Measurements from ENCODE around the gene CSH1.
"Not testable (repeated sequence)": the region's sequence is repeated elsewhere in the genome, so short reads cannot be mapped to it uniquely, and the experiment has no call there.

Gene CSH1

DNA sequence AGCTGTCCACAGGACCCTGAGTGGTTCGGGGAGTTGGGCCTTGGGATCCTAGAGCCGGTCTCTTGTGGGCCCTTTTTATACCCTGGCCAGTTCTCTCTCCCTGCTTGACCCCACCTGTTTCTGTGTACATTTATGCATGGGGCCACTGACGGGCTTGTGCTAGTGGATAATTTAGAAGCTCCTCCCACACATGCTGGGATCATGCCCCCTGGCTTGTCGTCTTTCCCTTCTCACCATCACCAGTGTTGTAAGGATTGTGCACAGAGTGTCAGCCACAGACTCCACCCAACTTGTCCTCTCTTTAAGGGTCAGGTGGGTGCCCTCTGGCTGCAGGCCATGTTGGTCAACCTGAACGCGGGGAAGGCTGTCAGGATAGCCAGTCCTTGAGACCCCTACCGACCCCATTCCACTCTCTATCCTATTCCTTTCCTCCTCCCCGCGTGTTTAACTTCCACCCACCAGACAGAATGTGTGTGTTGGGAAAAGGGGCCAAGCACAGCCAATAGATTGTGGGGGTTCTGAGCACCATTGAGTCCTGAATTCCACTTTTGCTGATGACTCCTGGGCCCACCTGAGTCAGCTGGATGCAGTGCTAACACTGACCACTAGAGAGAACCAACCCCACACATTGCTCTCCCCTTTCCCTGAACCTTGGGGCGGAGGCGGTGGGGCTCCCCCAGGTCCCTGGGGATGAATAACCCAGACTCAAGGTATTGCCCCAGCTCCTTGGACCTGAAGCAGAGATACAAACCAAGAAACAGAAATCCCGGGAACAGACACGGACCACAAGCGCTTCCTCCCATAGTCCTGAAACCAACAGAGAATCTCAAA lies at the start of gene CSH1:
Gene CSH1 (minus strand): TSS at position 51 of the 831 bp plus-strand sequence. CDS start 63 bp downstream, outside the sequence.
- not testable (repeated sequence) for DNase-seq

DNA sequence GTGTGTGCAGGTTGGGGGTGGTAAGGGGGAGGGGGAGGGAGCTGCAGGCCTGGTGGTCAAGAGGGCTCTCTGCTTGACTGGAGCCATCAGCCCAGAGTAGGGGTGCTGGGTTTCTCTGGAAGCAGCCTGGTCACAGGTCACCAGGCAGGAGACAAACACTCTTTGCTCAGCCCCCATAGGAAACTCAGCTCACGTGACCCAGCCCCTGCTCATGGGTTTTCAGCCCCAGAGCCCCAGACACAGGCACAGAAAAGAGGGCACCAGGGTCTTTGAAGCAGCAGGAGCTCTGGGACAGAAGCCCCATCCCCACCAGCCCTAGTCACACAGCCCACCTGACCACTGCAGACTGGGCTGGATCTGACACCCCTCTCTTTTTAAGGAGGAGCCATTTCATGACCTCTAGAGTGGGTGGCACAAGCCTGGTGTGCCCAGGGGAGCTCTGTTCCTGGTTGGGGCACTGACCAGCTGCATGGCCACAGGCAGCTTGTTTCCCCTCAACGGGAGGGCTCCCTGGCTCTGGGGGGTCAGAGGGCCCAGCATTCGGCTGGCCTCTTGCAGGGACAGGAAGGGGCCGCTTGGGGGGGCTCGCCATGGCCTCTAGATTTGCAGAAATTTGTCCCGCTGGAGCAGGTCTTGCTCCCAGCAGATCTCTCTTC lies 49.5 kb upstream of the CSH1 start:
- DNase-seq: no peak

DNA sequence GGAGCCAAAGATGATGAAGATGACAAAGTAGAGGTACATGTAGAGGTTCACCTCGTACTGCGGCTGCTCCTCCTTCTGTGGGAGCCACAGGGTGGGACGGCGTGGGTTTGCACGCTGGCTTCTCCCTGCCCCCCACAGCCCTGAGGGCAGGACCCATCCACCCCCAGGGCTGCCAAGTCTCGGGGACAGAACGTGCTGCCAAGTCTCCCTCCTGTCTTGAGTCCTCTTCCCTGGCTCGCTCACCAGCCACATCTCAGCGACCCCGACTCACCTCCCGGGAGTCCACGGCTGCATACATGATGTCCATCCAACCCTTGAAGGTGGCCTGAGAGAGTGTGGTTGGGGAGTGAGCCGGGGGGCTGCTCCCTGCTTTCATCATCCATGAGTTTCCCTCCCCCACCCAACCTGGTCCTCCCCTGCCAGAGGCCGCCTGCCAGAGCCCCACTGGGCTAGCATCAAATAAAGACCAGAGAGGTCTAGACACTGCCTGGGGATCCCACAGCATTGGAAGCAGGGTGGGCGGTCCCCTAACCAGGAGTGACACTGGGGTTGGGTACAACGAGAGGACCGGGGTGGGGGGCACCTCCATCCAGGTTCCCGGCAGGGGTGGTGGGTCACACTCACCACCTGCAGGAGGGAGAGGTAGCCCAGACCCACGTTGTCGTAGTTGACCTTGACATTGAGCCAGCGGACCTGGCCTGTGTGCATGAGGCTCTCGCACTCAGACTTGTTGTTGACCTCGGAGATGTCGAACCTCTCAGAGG lies 48.5 kb upstream of the CSH1 start:
- DNase-seq: no peak

DNA sequence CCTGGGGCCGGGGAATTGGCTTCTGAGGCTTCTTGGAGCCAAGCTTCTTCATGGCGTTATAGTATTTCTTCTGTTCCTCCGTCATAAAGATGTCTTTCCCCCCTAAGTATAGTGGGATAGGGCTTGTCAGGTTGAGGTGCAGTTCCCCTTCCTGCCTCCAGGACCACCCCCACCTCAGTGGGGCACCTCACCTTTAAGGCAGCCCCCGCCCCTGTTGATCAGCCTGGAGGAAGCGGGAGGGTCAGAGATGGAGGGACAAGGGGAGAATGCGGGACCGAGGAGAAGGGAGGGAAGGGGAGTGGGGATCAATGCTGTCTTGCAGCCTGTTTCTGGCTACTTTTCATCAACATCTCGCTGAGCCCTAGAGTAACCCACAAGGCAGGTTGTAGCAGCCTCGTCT lies 47.4 kb upstream of the CSH1 start:
- no peak for DNase-seq

DNA sequence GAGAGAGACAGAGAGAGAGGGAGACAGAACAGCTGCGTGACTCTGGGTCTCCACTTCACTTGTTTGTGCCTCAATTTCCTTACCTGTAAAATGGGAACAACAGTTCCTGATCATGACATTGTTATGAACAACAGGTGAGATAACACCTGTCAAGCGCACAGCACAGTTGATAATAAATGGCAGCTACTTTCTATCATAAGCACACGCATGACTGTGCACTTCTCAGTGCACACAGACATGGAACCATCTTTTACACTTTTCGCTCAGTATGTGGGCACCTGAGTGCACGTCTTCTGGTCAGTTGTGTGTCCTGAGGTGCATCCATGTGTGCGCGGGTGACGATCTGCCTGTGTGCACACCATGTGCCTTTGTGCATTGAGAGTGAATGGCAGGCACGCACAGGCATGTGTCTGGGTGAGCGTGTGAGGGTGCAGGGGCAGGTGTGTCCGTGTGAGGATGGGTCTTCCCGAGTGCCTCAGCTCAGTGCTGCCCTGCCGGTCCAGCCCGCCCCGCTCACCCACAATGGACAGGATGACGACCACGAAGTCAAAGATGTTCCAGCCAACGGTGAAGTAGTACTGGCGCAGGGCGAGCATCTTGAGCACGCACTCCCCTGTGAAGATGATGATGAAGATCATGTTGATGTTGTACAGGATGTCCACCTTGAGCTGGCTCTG lies 46.1 kb upstream of the CSH1 start:
- DNase-seq: no peak

DNA sequence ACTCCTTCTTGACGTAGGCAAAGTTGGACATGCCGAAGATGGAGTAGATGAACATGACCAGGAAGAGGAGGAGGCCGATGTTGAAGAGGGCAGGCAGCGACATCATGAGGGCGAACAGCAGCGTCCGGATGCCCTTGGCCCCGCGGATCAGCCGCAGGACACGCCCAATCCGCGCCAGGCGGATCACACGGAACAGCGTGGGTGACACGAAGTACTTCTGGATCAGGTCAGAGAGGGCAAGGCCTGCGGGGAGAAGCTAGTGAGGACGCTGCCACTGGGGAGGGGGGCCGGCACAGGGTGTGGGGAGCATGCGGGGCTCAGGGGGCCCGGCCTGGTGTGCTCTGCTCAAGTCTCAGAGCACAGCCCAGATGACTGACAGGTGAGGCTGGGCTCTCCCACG lies 45.4 kb upstream of the CSH1 start:
- no peak for DNase-seq

- no peak for DNase-seq
These were observed 44.8 kb upstream of the CSH1 start for GRCh38 chr17:63941162-63941561.

DNA sequence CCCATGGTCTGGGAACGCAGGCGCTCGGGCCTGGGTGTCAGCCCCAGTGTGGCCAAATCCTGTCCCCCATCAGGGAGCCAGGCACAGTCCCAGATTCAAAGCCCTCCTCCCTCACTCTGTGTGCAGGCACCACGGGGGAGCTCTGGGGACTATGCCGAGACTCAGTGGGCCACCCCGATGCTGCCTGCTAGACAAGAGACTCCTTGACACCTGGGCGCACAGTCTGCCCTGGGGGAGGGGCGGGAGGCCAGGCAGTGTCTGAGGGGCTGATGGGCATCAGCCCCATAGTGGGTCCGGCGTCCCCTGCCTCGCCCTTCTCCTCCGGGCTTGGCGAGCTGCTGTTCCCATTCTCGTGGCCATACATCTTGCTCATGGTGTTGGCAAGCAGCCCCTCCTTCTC lies 44.2 kb upstream of the CSH1 start:
- no peak for DNase-seq

DNA sequence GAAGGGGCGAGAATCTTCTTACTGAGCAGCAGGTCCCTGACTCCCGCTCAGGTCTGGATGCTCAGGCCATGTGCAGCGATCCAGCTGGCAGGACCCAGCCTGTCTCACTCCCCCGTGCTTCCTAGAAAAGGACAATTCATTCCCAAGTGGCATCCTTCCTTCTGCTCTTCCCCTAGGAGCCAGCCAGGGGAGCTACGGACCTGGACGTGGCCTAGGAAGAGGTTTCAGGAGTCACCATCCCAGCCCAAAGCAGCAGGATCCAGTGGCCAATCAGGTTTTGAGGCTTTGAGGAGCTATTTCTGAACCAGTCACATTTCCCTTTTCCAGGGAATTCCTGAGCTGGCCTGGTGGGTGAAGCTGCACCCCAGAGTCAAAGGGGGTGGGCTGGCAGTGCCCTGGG lies 43.5 kb upstream of the CSH1 start:
- DNase-seq: no peak

GRCh38 chr17:63939401-63939800 lies 43.0 kb upstream of the CSH1 start:
- no peak for DNase-seq

DNA sequence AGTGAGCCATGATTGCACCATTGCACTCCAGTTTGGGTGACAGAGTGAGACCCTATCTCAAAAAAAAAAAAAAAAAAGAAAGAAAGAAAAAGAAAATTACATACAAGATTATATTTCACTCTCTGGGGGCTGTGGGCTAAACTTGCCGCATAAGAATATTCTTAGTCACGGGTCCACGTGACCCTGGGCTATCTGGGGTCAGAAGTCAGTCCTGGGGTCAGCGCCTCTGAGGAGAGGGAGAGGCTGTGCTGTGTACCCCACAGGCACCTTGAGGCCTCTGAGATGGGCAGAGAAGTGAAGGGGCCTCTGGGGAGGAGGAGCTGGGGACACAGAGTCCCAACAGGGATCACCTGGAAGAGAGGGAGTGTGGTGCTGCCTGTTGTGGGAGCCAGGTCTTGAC lies 41.5 kb upstream of the CSH1 start:
- no peak for DNase-seq

GRCh38 chr17:63937319-63937718 lies 40.9 kb upstream of the CSH1 start:
- DNase-seq: no peak

GRCh38 chr17:63934183-63935112 lies 38.1 kb upstream of the CSH1 start:
- no peak for DNase-seq

DNA sequence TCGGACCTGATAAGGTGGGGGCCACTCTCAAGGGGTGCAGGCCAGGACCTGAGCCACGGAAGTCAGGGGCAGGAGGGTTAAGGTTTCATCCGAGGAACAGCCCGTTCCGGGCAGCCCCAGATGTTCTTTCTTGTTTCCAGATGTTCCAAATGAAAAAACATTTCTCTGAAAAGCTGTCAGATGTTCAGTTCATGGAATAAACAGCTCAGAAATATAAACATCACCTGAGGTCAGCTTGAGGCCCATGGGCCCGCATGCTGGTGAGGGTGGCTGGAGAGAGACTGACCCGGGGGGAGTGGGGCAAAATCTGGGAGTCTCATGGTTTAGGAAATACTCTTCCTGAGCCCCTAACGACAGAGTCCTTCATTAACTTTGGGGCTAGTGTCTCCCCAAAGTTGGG lies 37.2 kb upstream of the CSH1 start:
- no peak for DNase-seq

- no peak for DNase-seq
These were observed 36.3 kb upstream of the CSH1 start for GRCh38 chr17:63932721-63933120.

GRCh38 chr17:63931981-63932561 lies 35.7 kb upstream of the CSH1 start, which contains the start of gene CD79B:
CD79B (minus strand) TSS chr17:63932331; CDS start chr17:63932261, 70 bp downstream.
- peak; percentile 18 for DNase-seq

GRCh38 chr17:63930951-63931575 lies 34.7 kb upstream of the CSH1 start:
- peak; percentile 67 for DNase-seq

GRCh38 chr17:63929860-63930766 lies 33.7 kb upstream of the CSH1 start:
- DNase-seq: no peak

DNA sequence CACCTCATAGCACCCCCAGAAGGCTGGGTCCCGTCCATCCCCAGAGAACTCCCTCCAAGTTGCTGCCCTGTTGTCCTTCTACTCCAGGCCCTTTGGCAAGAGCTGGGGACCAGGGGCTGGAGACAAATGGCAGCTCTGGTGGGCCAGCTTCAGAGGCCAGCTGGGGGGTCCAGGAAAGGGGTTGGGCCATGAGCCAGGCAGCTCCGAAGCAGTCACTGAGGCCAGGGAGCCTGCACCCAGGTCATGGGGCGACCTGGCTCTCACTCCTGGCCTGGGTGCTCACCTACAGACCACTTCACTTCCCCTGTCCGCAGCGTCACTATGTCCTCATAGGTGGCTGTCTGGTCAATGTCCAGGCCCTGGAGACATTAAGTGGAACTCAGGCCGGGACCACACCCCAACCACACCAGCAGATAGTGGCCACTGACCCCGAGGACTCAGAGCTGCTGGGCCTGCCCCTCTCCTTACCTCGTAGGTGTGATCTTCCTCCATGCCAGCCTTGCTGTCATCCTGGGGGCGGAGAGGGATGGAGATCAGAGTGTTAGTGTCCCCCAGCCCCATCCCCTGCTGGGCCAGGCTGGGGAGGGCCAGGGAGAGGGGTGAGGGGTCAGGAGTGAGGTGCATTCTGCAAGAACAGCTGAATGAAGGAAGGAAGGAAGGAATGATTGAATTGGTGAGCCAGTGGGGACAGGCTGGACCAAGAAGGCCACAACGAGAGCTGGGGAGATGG lies 32.8 kb upstream of the CSH1 start:
- DNase-seq: no peak

Measured in suppressor macrophage treated with lipopolysaccharide for 4 hours (primary cell).